Thymus (tissue), 11 donors: ENCODE data around the gene HOXB9. TPM values are rescaled to one million over a fixed set of nuclear protein-coding genes. Genes with fewer than 3 reads are reported as not detected.

ENCODE experiments used
- DNase-seq, 9 donors: peaks; one replicate each; pipeline ENCODE4 v3.0.0-alpha.2; 2013; ENCODE audit warnings: low spot score in 9 of 9, low read depth in 6 of 9, missing footprints in 1 of 9
- H3K27ac ChIP-seq, 2 donors: one replicate each; pipeline ENCODE4 v1.5.1; 2013; ENCODE audit warnings: control low read depth in 1 of 2, low read depth in 1 of 2, low read length in 1 of 2, mild to moderate bottlenecking in 1 of 2, moderate library complexity in 1 of 2
- H3K27me3 ChIP-seq, 2 donors: one replicate each; pipeline ENCODE4 v1.5.1; 2013; ENCODE audit warnings: low read length in 1 of 2; ENCODE audit not compliant: control insufficient read depth in 2 of 2, insufficient read depth in 1 of 2
- H3K36me3 ChIP-seq, 2 donors: one replicate each; pipeline ENCODE4 v1.5.1; 2013; ENCODE audit warnings: low read length in 1 of 2, mild to moderate bottlenecking in 1 of 2, moderate library complexity in 1 of 2; ENCODE audit not compliant: control insufficient read depth in 2 of 2, insufficient read depth in 2 of 2
- H3K4me1 ChIP-seq, 2 donors: one replicate each; pipeline ENCODE4 v1.5.1; 2013; ENCODE audit warnings: low read length in 2 of 2; ENCODE audit not compliant: control insufficient read depth in 2 of 2, insufficient read depth in 2 of 2
- H3K4me3 ChIP-seq, 2 donors: one replicate each; pipeline ENCODE4 v1.5.1; 2013; ENCODE audit warnings: low read length in 2 of 2, control low read depth in 1 of 2, mild to moderate bottlenecking in 1 of 2
- H3K9me3 ChIP-seq, 2 donors: one replicate each; pipeline ENCODE4 v1.5.1; 2013; ENCODE audit warnings: low read length in 1 of 2, mild to moderate bottlenecking in 1 of 2; ENCODE audit not compliant: control insufficient read depth in 2 of 2, insufficient read depth in 1 of 2
- WGBS: extraction: QIAGEN DNeasy Blood & Tissue Kit; methylation state at CpG from one replicate; pipeline ENCODE4 v1.1.7; 2013; 5-methylcytosine and 5-hydroxymethylcytosine counted together
- polyA plus RNA-seq: library from polyadenylated mRNA; stranded (reverse); fragments of 200-250 nt; gene quantifications from one replicate; pipeline ENCODE4 v1.2.3, GENCODE V29; 2013
- total RNA-seq: library from RNA; stranded (reverse); fragments of 120-200 nt; gene quantifications from one replicate; pipeline ENCODE4 v1.2.4, GENCODE V29; 2013
- donor health status: healthy.

HOXB9 gene
- total and polyA plus RNA-seq, 2 donors: 0.05 to 0.27 TPM

DNA sequence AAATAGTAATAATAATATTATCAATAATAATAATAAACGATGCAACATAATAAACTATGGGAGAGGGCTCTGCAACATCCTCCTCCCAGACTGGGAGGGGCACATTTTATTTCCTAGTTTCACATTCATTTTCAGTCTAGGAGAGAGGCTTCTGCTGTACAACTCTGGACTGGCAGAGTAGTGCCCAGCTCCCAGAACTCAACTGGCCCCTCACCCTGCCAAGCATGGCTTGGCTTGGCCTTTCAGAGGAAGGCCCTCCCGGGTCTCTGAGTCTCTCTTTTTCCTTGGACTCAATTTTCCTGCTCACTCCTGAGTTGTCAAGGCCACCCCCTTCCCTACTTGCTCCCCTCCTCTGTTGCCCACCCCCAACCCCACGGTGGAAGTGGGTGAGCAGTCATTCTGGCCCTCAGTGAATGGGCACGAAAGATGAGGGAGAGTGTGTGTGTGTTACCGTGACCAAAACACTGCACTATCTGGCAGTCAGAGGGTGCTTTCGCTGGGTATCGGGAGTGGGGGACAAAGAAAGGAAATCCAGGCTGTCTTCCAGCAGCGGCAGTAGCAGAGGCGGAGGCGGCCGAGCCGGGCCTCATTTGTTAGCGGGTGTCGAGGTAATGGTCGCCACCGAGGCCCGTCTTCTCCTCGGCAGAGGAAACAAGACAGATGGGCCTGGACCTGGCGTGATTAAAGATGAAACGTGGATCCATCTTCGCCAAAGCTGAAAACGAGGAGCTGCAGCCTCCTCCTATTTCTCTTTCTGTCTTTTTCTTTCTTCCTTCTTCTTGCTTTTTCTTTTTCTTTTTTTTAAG lies 50.3 kb downstream of the HOXB9 start:
- 80% methylated on average over 22 of the region's 22 CpGs for WGBS
- Histone ChIP-seq H3K36me3 (no peaks in the 10 kb centered on the region), H3K4me1 (peaks cover 16 to 28% of the 10 kb centered on the region in 2 donors), H3K27me3 (peaks cover 47 to 86% of the 10 kb centered on the region in 2 donors), H3K4me3 (no peak overlapping the region), H3K27ac (peak overlapping the region in 1 of 2 donors; percentile 18), H3K9me3 (peaks cover 0 to 4% of the 10 kb centered on the region in 2 donors)
- no peak for DNase-seq

DNA sequence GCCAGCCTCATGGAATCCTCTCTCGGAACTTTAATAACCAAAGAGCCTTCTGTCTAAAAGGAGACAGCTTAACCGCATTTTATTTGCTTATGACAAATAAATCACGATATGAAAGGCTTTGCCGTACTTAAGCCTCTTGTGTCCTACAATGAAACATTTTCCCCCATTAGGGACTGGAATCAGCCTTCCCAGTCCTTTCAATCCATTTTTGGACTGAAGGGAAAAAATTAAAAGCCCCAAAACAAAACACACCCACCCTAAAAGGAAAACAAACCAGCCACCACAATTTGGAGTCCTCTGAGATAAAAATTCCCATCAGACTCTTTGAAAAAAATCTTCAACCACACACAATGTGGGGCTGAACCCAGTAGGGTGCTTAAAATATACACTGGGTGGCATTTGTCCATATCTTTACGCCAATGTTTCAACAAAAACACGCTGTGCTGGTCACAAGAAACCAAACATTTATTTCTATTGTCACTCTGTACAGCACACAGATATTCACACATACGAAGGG lies 51.0 kb downstream of the HOXB9 start:
- Histone ChIP-seq H3K27me3 (peaks cover 40 to 86% of the 10 kb centered on the region in 2 donors), H3K27ac (no peak overlapping the region), H3K36me3 (no peaks in the 10 kb centered on the region), H3K9me3 (peaks cover 0 to 4% of the 10 kb centered on the region in 2 donors), H3K4me3 (no peak overlapping the region), H3K4me1 (peaks cover 16 to 28% of the 10 kb centered on the region in 2 donors)
- DNase-seq: no peak
- WGBS: 90% methylated on average over 7 of the region's 7 CpGs

GRCh38 chr17:48574505-48575065 lies 51.6 kb downstream of the HOXB9 start:
- Histone ChIP-seq H3K9me3 (peaks cover 0 to 4% of the 10 kb centered on the region in 2 donors), H3K4me1 (peaks cover 16 to 28% of the 10 kb centered on the region in 2 donors), H3K4me3 (no peak overlapping the region), H3K27ac (no peak overlapping the region), H3K36me3 (no peaks in the 10 kb centered on the region), H3K27me3 (peaks cover 39 to 86% of the 10 kb centered on the region in 2 donors)
- DNase-seq: no peak
- 90% methylated on average over 8 of the region's 8 CpGs for WGBS

DNA sequence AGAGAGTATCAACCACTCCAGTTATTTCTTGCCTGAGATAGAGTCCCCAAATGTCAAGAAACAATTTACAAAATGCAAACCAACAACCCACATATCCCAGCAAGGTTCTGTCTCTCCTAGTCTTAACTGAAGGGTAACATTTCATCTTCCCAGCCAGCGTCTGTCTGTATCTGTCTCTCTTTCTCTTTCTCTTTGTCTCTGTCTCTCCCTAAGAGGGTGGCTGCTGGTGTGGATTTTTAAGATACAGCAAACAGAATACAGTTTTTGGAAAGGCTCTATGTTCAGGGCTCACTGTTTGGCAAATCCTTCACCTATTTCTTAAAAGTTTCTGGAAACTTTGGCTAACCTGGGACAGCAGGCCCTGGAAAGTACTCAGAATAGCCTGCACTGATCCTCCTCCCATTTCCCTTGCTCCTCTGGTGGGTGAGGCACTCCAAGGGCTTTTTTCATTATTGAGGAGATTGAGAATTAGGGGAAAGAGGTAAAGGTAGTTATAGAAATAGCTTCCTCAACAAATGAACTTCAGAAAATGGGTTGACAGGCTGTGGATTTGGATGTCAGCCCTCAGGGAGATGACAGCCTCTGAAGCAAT lies 54.2 kb downstream of the HOXB9 start:
- DNase-seq: no peak
- Histone ChIP-seq H3K36me3 (no peaks in the 10 kb centered on the region), H3K9me3 (peaks cover 0 to 4% of the 10 kb centered on the region in 2 donors), H3K4me1 (peaks cover 1 to 11% of the 10 kb centered on the region in 2 donors), H3K27me3 (peaks cover 30 to 89% of the 10 kb centered on the region in 2 donors), H3K4me3 (no peak overlapping the region), H3K27ac (no peak overlapping the region)
- 93% methylated on average over 1 of the region's 1 CpG for WGBS

Other genes with a start within 250 kb of the HOXB9 start
- 28.8 TPM for gene SKAP1, start 196.1 kb downstream of the HOXB9 start, total RNA-seq
- 64.4 TPM for gene SKAP1, start 196.1 kb downstream of the HOXB9 start, polyA plus RNA-seq
- not detected for gene HOXB1, start 95.3 kb downstream of the HOXB9 start, total RNA-seq
- gene HOXB1, start 95.3 kb downstream of the HOXB9 start, polyA plus RNA-seq: 0.11 TPM
- gene HOXB2, start 81.2 kb downstream of the HOXB9 start, total RNA-seq: 3.0 TPM
- gene HOXB2, start 81.2 kb downstream of the HOXB9 start, polyA plus RNA-seq: 11.1 TPM
- gene HOXB4, start 48.0 kb downstream of the HOXB9 start, total RNA-seq: 0.90 TPM
- gene HOXB4, start 48.0 kb downstream of the HOXB9 start, polyA plus RNA-seq: 1.5 TPM
- gene HOXB3, start 36.1 kb downstream of the HOXB9 start, total RNA-seq: 1.5 TPM
- 3.3 TPM for gene HOXB3, start 36.1 kb downstream of the HOXB9 start, polyA plus RNA-seq
- not detected for gene HOXB5, start 32.6 kb downstream of the HOXB9 start, total RNA-seq
- 0.16 TPM for gene HOXB5, start 32.6 kb downstream of the HOXB9 start, polyA plus RNA-seq
- gene HOXB6, start 21.4 kb downstream of the HOXB9 start, total RNA-seq: 0.19 TPM
- 1.0 TPM for gene HOXB6, start 21.4 kb downstream of the HOXB9 start, polyA plus RNA-seq
- 0.09 TPM for gene HOXB7, start 15.3 kb downstream of the HOXB9 start, total RNA-seq
- gene HOXB7, start 15.3 kb downstream of the HOXB9 start, polyA plus RNA-seq: 1.0 TPM
- not detected for gene HOXB8, start 11.1 kb downstream of the HOXB9 start, total RNA-seq
- 0.07 TPM for gene HOXB8, start 11.1 kb downstream of the HOXB9 start, polyA plus RNA-seq
- not detected for gene PRAC1, start 96.2 kb upstream of the HOXB9 start, total RNA-seq
- gene PRAC1, start 96.2 kb upstream of the HOXB9 start, polyA plus RNA-seq: 0.91 TPM
- not detected for gene PRAC2, start 96.8 kb upstream of the HOXB9 start, total RNA-seq
- gene PRAC2, start 96.8 kb upstream of the HOXB9 start, polyA plus RNA-seq: 0.07 TPM
- gene HOXB13, start 102.4 kb upstream of the HOXB9 start, total RNA-seq: 0.24 TPM
- gene HOXB13, start 102.4 kb upstream of the HOXB9 start, polyA plus RNA-seq: 0.32 TPM
- 0.42 TPM for gene TTLL6, start 190.9 kb upstream of the HOXB9 start, total RNA-seq
- 0.41 TPM for gene TTLL6, start 190.9 kb upstream of the HOXB9 start, polyA plus RNA-seq
- gene CALCOCO2, start 204.7 kb upstream of the HOXB9 start, total RNA-seq: 30.8 TPM
- 90.6 TPM for gene CALCOCO2, start 204.7 kb upstream of the HOXB9 start, polyA plus RNA-seq